Endothelial cell of umbilical vein (primary cell): ENCODE measurements around the gene ATP2B2. TPM values are rescaled to one million over a fixed set of nuclear protein-coding genes. Genes with fewer than 3 reads are reported as not detected.

Source experiments
- BruUV-seq: library from RNA; stranded (reverse); fragments of 400-500 nt; replicated peaks from 2 replicates; lab custom pipeline; 2021; lab: Mats Ljungman, UMichigan
- CTCF ChIA-PET: fragments of 300-600, 350-600 bp; sonication (Branson Sonifier 250); formaldehyde crosslinking; loops from one replicate; lab custom pipeline; 2021; ENCODE audit warnings: antibody characterized with exemption, inconsistent platforms; lab: Charles Lee
- POLR2A ChIA-PET: fragments of 300-600, 350-600 bp; sonication (Branson Sonifier 250); formaldehyde crosslinking; loops from one replicate; lab custom pipeline; 2021; ENCODE audit warnings: antibody characterized with exemption, inconsistent platforms; lab: Charles Lee
- DNase-seq: peaks from one replicate; pipeline ENCODE4 v3.0.0-alpha.2; 2011; ENCODE audit warnings: low read depth, low spot score
- FAIRE-seq: peaks from 2 replicates; lab custom pipeline; 2011; peaks lifted over from hg19 to GRCh38; lab: Jason Lieb, UNC
- H2AFZ ChIP-seq: 2 replicates; pipeline ENCODE4 v1.6.0; 2012; ENCODE audit warnings: low read depth, low read length, control low read depth, inconsistent platforms
- H3K27ac ChIP-seq: 2 replicates; pipeline ENCODE4 v1.5.1; 2011; ENCODE audit warnings: low read depth, mild to moderate bottlenecking, control low read depth, low read length, moderate library complexity; ENCODE audit not compliant: insufficient read depth
- H3K27me3 ChIP-seq, 2 experiments: 2 replicates each; pipeline versions ENCODE4 v1.6.0 to v1.6.1; 2011; ENCODE audit warnings: low read length in 2 of 2, mixed read lengths in 1 of 2; ENCODE audit not compliant: control insufficient read depth in 2 of 2, insufficient read depth in 2 of 2
- H3K36me3 ChIP-seq, 2 experiments: 2 replicates in 1 of 2; 3 replicates in 1 of 2; pipeline ENCODE4 v1.5.1; 2011; ENCODE audit warnings: low read length in 2 of 2, mild to moderate bottlenecking in 1 of 2, moderate library complexity in 1 of 2; ENCODE audit not compliant: control insufficient read depth in 2 of 2, insufficient read depth in 2 of 2; ENCODE audit errors: extremely low read depth in 1 of 2
- H3K4me1 ChIP-seq: 3 replicates; pipeline ENCODE4 v1.5.1; 2011; ENCODE audit warnings: mild to moderate bottlenecking, low read length; ENCODE audit not compliant: control insufficient read depth, insufficient read depth; ENCODE audit errors: extremely low read depth
- H3K4me2 ChIP-seq: 2 replicates; pipeline ENCODE4 v1.6.1; 2011; ENCODE audit warnings: low read length, control low read depth, mixed read lengths; ENCODE audit not compliant: insufficient read depth
- H3K4me3 ChIP-seq, 3 experiments: fragments of 200-600 bp in 1 of 3; sonication (generic), shearing (Covaris generic) in 1 of 3; replicated peaks in 1 of 3; 2 replicates each; pipeline ENCODE4 v1.5.1; 2011 to 2016; ENCODE audit warnings: control low read depth in 3 of 3, low read length in 3 of 3, mild to moderate bottlenecking in 2 of 3, inconsistent platforms in 1 of 3, low read depth in 1 of 3, moderate library complexity in 1 of 3; ENCODE audit not compliant: insufficient read depth in 1 of 3
- H3K79me2 ChIP-seq: 2 replicates; pipeline ENCODE4 v1.6.0; 2012; ENCODE audit warnings: low read length, inconsistent platforms; ENCODE audit not compliant: control insufficient read depth, insufficient read depth
- H3K9ac ChIP-seq: replicated peaks from 2 replicates; pipeline ENCODE3; 2011; ENCODE audit warnings: low read length, control low read depth; ENCODE audit not compliant: insufficient read depth; ENCODE audit errors: extremely low read depth
- H3K9me1 ChIP-seq: replicated peaks from 3 replicates; pipeline ENCODE4 v1.6.0; 2011; ENCODE audit warnings: mild to moderate bottlenecking, low read length; ENCODE audit not compliant: control insufficient read depth, insufficient read depth; ENCODE audit errors: extremely low read depth
- H3K9me3 ChIP-seq: replicated peaks from 2 replicates; pipeline ENCODE4 v1.5.1; 2012; ENCODE audit warnings: low read length, inconsistent platforms; ENCODE audit not compliant: control insufficient read depth, insufficient read depth
- H4K20me1 ChIP-seq: replicated peaks from 2 replicates; pipeline ENCODE3; 2011; ENCODE audit warnings: mild to moderate bottlenecking, low read length; ENCODE audit not compliant: control insufficient read depth, insufficient read depth; ENCODE audit errors: extremely low read depth
- EZH2 ChIP-seq: IDR thresholded peaks from 2 replicates; pipeline ENCODE4 v1.6.1; 2012; ENCODE audit warnings: borderline replicate concordance, low read depth, mild to moderate bottlenecking, moderate library complexity, low read length, inconsistent platforms; ENCODE audit not compliant: severe bottlenecking
- FOS ChIP-seq: IDR thresholded peaks from 2 replicates; pipeline ENCODE4 v1.6.1; 2011; ENCODE audit warnings: mild to moderate bottlenecking, low read length, moderate library complexity, borderline replicate concordance; ENCODE audit not compliant: insufficient read depth
- GATA2 ChIP-seq: IDR thresholded peaks from 2 replicates; pipeline ENCODE4 v1.7.0; 2011; ENCODE audit warnings: low read depth, mild to moderate bottlenecking, moderate library complexity, mixed read lengths, low read length; ENCODE audit not compliant: insufficient read length, insufficient read depth
- MYC ChIP-seq: IDR thresholded peaks from one replicate; pipeline ENCODE4 v1.6.1; 2011; ENCODE audit warnings: mild to moderate bottlenecking, low read depth, low read length
- POLR2AphosphoS5 ChIP-seq: IDR thresholded peaks from 2 replicates; pipeline ENCODE4 v1.6.1; 2012; ENCODE audit warnings: low read depth, mild to moderate bottlenecking, control low read depth, low read length, moderate library complexity; ENCODE audit not compliant: insufficient read depth
- dilution Hi-C: fragments of 300-500 bp; cut with MboI; formaldehyde crosslinking; loops from one replicate; pipeline ENCODE4 v1.15.0; 2019; ENCODE audit warnings: low sequenced_read_pairs; ENCODE audit not compliant: extremely low pct_ligation_motif_present
- intact Hi-C: fragments of 100-400 bp; cut with micrococcal nuclease; formaldehyde crosslinking; loops from one replicate; pipeline ENCODE4 v1.10.0; 2022
- polyA plus RNA-seq, 4 experiments: library from polyadenylated mRNA; depleted of rRNA in 3 of 4; stranded (reverse) in 3 of 4; unstranded in 1 of 4; fragments of >200 nt; gene quantifications; 2 replicates each; pipeline versions ENCODE4 v1.2.1 to v1.2.3, GENCODE V29; 2011 to 2012; ENCODE audit warnings: missing spikeins in 1 of 4
- total RNA-seq: library from RNA; stranded (reverse); gene quantifications from 2 replicates; pipeline ENCODE4 v1.2.3, GENCODE V29; 2021
- TF ChIP-seq, protein P1 (sequence below): IDR thresholded peaks from 2 replicates; pipeline ENCODE4 v1.6.1; 2011; ENCODE audit not compliant: insufficient read depth, insufficient read length
- TF ChIP-seq, protein P2 (sequence below), 2 donors: IDR thresholded peaks; 1 replicate in 1 of 2; 2 replicates in 1 of 2; pipeline ENCODE4 v1.5.1; 2011; ENCODE audit warnings: low read length in 2 of 2, mild to moderate bottlenecking in 2 of 2, moderate library complexity in 2 of 2, control low read depth in 1 of 2, inconsistent platforms in 1 of 2, low read depth in 1 of 2; ENCODE audit not compliant: insufficient read depth in 1 of 2; ENCODE audit errors: extremely low read depth in 1 of 2

The ATP2B2 gene
- total and polyA plus RNA-seq, 2 donors (not counting 3 experiments of a cell fraction or from before 2014, with no cell fraction given): not detected

DNA sequence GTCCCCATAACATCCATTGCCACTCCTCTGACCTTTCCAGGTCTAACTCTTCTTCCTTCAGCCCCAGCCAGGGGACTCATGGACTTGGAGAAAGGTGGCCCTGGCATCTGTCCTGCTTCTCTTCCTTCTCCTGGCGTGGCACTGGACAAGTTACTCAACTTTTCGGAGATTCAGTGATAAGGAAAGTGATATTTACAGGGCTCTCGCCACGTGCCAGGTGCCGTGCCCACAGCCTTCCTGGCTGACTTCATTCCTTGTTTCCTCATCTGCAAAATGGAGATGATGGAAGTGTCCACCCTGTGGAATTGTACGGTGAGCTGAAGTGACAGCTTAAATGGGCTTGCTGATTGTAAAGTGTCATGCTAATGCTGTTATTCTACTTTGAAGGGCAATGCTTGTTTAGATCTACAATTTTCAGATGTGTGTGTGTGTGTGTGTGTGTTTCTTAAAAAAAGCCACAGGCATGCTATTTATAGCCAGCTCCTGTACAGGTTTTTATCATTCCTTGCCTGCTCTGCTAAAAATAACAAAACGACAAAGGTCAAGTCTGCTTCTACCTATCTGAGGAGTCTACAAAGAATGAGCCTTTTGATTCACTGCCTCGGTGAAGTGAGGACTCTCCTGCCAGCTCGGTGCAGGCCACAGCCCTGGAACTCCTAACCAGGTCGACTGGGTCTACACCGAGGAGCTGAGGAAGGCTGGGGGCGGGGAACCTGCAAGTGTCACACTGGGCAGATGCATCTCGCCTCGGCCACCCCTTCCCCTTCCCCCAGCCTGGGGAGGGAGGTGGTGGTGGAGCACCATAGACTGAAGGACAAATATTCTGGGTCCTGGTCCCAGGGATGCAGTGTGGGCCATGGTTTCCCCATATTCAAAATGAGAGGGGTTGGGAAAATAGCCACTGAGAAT lies 11.4 kb upstream of the ATP2B2 start:
- H3K27ac ChIP-seq: no peak overlapping the region
- FAIRE-seq: no peak
- POLR2A ChIA-PET: no interaction called here
- dilution Hi-C loops: no loop called here
- BruUV-seq: no TSS peak
- CTCF ChIA-PET: no interaction called here
- H2AFZ ChIP-seq: no peak overlapping the region
- H3K4me2 ChIP-seq: no peak overlapping the region
- no peak overlapping the region for H3K4me3 ChIP-seq
- no peaks in the 10 kb centered on the region for H3K9me3 ChIP-seq
- no peaks in the 10 kb centered on the region for H4K20me1 ChIP-seq
- no peak for DNase-seq
- TF ChIP-seq EZH2: no peak
- TF ChIP-seq FOS: no peak
- TF ChIP-seq, protein P1, sequence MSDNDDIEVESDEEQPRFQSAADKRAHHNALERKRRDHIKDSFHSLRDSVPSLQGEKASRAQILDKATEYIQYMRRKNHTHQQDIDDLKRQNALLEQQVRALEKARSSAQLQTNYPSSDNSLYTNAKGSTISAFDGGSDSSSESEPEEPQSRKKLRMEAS: no peak
- no peak for TF ChIP-seq MYC
- no peak for TF ChIP-seq POLR2AphosphoS5
- TF ChIP-seq, protein P2, sequence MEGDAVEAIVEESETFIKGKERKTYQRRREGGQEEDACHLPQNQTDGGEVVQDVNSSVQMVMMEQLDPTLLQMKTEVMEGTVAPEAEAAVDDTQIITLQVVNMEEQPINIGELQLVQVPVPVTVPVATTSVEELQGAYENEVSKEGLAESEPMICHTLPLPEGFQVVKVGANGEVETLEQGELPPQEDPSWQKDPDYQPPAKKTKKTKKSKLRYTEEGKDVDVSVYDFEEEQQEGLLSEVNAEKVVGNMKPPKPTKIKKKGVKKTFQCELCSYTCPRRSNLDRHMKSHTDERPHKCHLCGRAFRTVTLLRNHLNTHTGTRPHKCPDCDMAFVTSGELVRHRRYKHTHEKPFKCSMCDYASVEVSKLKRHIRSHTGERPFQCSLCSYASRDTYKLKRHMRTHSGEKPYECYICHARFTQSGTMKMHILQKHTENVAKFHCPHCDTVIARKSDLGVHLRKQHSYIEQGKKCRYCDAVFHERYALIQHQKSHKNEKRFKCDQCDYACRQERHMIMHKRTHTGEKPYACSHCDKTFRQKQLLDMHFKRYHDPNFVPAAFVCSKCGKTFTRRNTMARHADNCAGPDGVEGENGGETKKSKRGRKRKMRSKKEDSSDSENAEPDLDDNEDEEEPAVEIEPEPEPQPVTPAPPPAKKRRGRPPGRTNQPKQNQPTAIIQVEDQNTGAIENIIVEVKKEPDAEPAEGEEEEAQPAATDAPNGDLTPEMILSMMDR (IDR thresholded peaks at IDR 0.05; ENCODE audit: extremely low read depth in 1 of 2, insufficient read depth in 1 of 2, low read depth in 1 of 2, low read length in 2 of 2): no peak
- no peak for TF ChIP-seq GATA2
- H3K9me1 ChIP-seq: no peaks in the 10 kb centered on the region
- H3K79me2 ChIP-seq: no peaks in the 10 kb centered on the region
- H3K9ac ChIP-seq: no peak overlapping the region
- H3K36me3 ChIP-seq: no peaks in the 10 kb centered on the region
- no peaks in the 10 kb centered on the region for H3K27me3 ChIP-seq
- no peaks in the 10 kb centered on the region for H3K4me1 ChIP-seq
- intact Hi-C loops: no loop called here
